HG03442 (cell line): ENCODE data around the gene COL9A3.

Experiments
- ATAC-seq: cut with Tn5 transposase; IDR thresholded peaks from one replicate; pipeline ENCODE4 v1.9.1; 2021; ENCODE audit warnings: mild to moderate bottlenecking, moderate library complexity; ENCODE audit not compliant: unreplicated experiment

Gene COL9A3

DNA sequence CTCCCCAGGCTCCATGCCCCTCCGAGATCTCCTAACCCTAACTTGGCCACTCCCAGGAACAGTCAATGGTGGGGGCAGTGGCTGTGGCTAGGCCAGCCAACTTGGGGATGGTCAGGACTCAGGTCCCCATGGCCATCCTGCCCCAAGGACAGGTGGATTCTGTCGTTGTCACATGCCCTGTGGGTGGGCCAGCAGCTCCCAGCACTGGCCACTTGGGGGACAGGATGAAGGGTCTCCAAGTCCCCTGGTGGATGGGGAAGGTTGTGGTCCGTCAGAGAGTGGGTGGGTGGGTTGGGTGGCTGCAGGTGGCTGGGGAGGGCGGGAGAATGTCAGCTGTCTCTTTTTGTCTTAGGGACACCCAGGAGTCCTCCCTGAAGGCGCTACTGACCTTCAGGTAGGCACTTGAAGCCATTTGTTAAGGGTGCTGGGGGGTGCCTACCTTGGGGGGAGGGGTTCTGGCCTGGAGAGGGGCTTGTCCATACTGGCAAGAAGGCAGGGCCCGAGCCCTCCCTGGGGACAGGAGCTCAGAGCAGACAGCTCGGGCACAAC lies 5.5 kb downstream of the COL9A3 start:
- ATAC-seq: no peak

DNA sequence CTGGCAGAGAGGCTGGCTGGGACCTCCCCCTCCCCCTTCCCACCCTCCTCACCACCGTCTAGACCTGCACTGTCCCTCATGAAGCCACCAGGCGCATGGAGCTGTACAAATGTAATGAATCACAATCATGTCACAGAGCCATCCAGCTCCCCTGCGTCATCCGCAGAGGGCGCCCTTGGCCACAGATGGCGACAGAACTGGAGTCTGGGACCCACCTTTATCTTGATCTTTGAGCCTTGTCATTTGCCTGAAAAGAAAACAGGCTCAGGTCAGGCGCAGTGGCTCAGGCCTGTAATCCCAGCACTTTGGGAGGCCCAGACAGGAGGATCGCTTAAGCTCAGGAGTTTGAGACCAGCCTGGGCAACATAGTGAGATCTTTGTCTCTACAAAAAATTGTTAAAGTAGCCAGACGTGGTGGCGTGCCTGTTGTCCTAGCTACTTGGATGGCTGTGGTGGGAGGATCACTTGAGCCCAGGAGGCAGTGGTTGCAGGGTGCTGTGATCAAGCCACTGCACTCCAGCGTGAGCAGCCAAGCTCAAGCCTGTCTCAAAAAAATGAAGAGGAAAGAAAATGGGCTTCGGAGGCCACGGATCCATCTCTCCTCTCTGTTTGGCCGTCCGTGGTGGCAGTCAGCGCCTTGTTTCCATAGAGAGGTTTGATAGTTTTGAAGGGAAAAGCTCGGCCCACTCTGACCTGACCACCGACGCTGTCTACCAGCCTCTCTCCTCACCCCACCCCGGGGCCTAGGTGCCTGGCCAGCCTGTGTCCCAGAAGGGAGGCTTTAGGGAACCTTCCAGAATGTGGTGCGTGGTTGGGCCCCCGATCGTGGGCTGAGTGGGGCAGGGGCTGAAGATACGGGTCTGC lies 6.2 kb downstream of the COL9A3 start:
- no peak for ATAC-seq

DNA sequence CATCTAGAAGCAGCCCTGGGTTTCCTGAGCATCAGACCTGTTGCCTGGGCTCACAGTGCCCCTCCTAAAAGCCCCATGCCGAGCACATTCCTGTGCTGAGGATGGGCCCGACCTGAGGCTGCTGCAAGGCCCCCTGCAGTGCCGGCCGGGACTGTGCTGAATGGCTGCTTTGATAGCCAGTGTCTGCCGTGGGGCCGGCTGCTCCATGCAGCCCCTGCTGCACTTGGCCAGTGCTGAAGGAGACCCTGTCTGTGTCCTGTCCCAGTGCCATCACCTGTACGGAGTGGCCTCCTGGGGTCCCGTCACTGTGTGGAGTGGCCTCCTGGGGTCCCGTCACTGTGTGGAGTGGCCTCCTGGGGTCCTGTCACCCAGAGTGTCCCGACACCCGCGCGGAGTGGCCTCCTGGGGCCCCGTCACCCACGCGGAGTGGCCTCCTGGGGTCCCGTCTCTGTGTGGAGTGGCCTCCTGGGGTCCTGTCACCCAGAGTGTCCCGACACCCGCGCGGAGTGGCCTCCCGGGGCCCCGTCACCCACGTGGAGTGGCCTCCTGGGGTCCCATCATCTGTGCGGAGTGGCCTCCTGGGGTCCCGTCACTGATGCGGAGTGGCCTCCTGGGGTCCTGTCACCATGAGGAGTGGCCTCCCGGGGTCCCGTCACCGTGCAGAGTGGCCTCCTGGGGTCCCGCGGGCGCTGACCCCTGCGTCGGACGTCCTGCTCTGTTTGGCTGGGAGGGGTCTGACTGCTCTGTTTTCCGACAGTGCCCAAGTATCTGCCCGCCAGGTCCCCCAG lies 7.0 kb downstream of the COL9A3 start:
- no peak for ATAC-seq

- ATAC-seq: no peak
Measured at GRCh38 chr20:62824476-62825332, 7.9 kb downstream of the COL9A3 start.

GRCh38 chr20:62825333-62825985 lies 8.6 kb downstream of the COL9A3 start:
- ATAC-seq: no peak

GRCh38 chr20:62825986-62826645 lies 9.3 kb downstream of the COL9A3 start:
- no peak for ATAC-seq

- no peak for ATAC-seq
Measured at GRCh38 chr20:62826646-62827310, 9.9 kb downstream of the COL9A3 start.

GRCh38 chr20:62827311-62828038 lies 10.6 kb downstream of the COL9A3 start:
- ATAC-seq: no peak

GRCh38 chr20:62828051-62828450 lies 11.2 kb downstream of the COL9A3 start:
- no peak for ATAC-seq

DNA sequence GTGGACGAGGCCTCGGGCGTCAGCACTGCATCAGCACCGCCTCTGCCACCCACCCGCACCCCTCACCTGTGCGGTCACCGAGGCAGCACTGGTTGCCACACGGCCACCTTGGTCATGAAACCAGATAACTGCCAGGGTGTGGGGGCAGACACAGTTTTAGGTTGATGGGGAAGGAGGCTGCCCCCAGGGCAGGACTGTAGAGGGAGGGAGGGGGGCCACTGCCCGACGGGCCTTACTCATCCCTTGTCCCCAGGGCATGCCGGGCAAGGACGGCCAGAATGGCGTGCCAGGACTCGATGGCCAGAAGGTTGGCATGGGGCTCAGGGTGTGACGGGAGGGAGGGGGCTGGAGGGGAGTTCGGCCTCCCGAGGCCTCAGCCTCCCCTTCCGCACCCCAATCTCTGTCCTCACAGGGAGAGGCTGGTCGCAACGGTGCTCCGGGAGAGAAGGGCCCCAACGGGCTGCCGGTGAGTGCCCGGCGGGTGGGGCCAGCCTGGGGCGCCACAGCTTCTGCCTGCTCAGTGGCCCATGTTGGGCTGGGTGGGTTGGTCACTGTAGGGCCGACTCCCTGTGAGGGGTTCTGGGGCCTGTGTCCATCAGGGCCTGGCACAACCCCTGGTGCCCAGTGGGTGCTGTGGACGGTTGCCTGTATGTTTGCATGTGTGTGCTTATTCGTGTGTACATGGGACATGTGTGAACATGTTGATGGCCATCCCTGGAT lies 11.8 kb downstream of the COL9A3 start:
- no peak for ATAC-seq

GRCh38 chr20:62829231-62830230 lies 12.7 kb downstream of the COL9A3 start:
- ATAC-seq: no peak

DNA sequence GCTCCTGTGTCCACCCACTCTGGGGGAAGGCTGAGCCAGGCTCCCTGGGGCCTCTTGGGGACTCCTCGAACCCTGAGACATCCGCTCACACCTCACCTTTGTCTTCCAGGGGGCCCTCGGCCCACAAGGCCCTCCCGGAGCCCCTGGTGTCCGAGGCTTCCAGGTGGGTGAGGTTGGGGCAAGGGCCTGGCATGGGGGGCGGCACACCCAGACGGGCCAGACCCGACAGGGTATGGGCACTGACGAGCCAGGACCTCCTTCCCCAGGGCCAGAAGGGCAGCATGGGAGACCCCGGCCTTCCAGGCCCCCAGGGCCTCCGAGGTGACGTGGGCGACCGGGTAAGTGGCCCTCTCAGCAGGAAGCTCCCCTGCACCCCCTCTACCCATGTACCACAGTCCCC lies 13.4 kb downstream of the COL9A3 start:
- ATAC-seq: no peak

DNA sequence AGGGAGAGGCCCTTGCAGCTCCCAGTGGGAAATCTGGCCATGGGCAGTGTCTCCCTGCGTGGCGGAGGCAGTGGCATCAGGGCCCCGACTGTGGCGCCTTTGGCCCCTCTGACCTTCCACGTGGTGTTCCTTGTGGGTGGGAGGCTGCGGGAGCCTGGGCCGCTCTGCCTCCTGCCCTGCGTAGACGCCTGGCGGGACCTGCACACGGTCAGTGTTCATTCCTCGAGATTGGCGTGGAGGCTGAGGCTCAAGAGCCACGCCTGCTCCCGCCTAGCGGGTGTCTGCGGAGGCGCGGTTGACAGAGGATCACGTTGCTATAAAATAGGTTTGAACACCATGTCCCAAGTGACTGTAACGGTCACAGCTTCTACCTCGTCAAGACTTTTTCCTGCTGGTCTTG lies 14.0 kb downstream of the COL9A3 start:
- ATAC-seq: no peak

DNA sequence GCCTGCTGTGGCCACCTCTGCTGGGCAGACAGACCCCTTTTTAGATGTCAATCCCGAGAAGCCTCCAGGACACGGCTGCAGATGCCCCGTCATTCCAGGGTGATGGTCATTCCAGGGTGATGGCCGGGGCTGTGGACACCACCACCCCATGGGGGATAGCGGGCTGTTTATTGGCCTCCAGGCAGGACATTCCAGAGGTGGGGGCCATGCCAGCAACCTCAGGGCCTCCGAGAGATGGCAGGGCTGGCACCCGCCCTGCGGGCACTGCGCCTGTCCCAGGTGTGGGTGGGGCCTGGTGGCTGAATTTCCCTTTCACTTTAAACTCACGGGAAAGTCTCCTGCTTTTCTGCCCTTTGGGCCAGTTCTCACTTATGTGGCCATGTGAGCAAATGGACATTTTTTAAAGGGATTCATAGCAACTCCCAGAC lies 14.5 kb downstream of the COL9A3 start:
- ATAC-seq: no peak

- ATAC-seq: no peak
Measured at GRCh38 chr20:62831854-62832211, 15.0 kb downstream of the COL9A3 start.

GRCh38 chr20:62832212-62832922 lies 15.5 kb downstream of the COL9A3 start:
- no peak for ATAC-seq
